H9 (cell line): ENCODE data around the gene TLL2. TPM values are rescaled to one million over a fixed set of nuclear protein-coding genes. Genes with fewer than 3 reads are reported as not detected.

Experiments used
- DNase-seq: peaks from one replicate; pipeline ENCODE4 v3.0.0-alpha.2; 2017
- H2AFZ ChIP-seq: one replicate; pipeline ENCODE4 v1.6.1; 2013; ENCODE audit warnings: mild to moderate bottlenecking, low read length, control low read depth, moderate library complexity
- H2AK5ac ChIP-seq: 2 replicates; pipeline ENCODE4 v1.6.1; 2013; ENCODE audit warnings: low read length, control low read depth, mixed read lengths; ENCODE audit not compliant: insufficient read length
- H2BK120ac ChIP-seq: one replicate; pipeline ENCODE4 v1.6.1; 2013; ENCODE audit warnings: low read depth, mild to moderate bottlenecking, low read length, control low read depth, inconsistent platforms; ENCODE audit not compliant: poor library complexity, severe bottlenecking
- H2BK12ac ChIP-seq: 2 replicates; pipeline ENCODE4 v1.6.1; 2013; ENCODE audit warnings: low read length, control low read depth, mixed read lengths, low read depth; ENCODE audit not compliant: insufficient read length
- H2BK15ac ChIP-seq: 2 replicates; pipeline ENCODE4 v1.6.1; 2013; ENCODE audit warnings: low read depth, low read length, control low read depth
- H2BK20ac ChIP-seq: one replicate; pipeline ENCODE4 v1.6.1; 2013; ENCODE audit warnings: low read depth, mild to moderate bottlenecking, low read length, control low read depth, inconsistent platforms; ENCODE audit not compliant: poor library complexity, severe bottlenecking
- H2BK5ac ChIP-seq: 2 replicates; pipeline ENCODE4 v1.6.1; 2013; ENCODE audit warnings: low read length, control low read depth, mixed read lengths; ENCODE audit not compliant: insufficient read length
- H3K14ac ChIP-seq: 2 replicates; pipeline ENCODE4 v1.6.1; 2013; ENCODE audit warnings: low read length, control low read depth; ENCODE audit not compliant: insufficient read depth
- H3K18ac ChIP-seq: 2 replicates; pipeline ENCODE4 v1.6.1; 2013; ENCODE audit warnings: low read depth, mild to moderate bottlenecking, mixed read lengths, low read length, control low read depth; ENCODE audit not compliant: insufficient read length
- H3K23ac ChIP-seq: 2 replicates; pipeline ENCODE4 v1.6.1; 2013; ENCODE audit warnings: low read length, control low read depth, mixed read lengths, low read depth; ENCODE audit not compliant: insufficient read length
- H3K23me2 ChIP-seq: 2 replicates; pipeline ENCODE4 v1.6.1; 2013; ENCODE audit warnings: low read depth, mild to moderate bottlenecking, mixed read lengths, low read length, control low read depth; ENCODE audit not compliant: insufficient read length, poor library complexity, severe bottlenecking
- H3K27ac ChIP-seq: 2 replicates; pipeline ENCODE4 v1.5.1; 2013; ENCODE audit warnings: low read length, control low read depth, mixed read lengths, low read depth; ENCODE audit not compliant: insufficient read length
- H3K27me3 ChIP-seq: 2 replicates; pipeline ENCODE4 v1.6.1; 2013; ENCODE audit warnings: low read length, control low read depth, inconsistent platforms; ENCODE audit not compliant: insufficient read depth
- H3K4ac ChIP-seq: 2 replicates; pipeline ENCODE4 v1.6.1; 2013; ENCODE audit warnings: low read depth, mild to moderate bottlenecking, control low read depth, inconsistent platforms, low read length, moderate library complexity
- H3K4me1 ChIP-seq: 2 replicates; pipeline ENCODE4 v1.6.1; 2013; ENCODE audit warnings: low read length, control low read depth, inconsistent platforms; ENCODE audit not compliant: insufficient read depth
- H3K4me2 ChIP-seq: 2 replicates; pipeline ENCODE4 v1.6.1; 2013; ENCODE audit warnings: low read length, control low read depth, mixed read lengths; ENCODE audit not compliant: insufficient read length, insufficient read depth
- H3K56ac ChIP-seq: 2 replicates; pipeline ENCODE4 v1.6.1; 2013; ENCODE audit warnings: low read depth, mild to moderate bottlenecking, mixed read lengths, low read length, control low read depth; ENCODE audit not compliant: insufficient read length
- H3K79me1 ChIP-seq: 2 replicates; pipeline ENCODE4 v1.6.1; 2013; ENCODE audit warnings: low read depth, mild to moderate bottlenecking, moderate library complexity, low read length, control low read depth, inconsistent platforms; ENCODE audit not compliant: insufficient read depth, poor library complexity, severe bottlenecking
- H3K79me2 ChIP-seq: 2 replicates; pipeline ENCODE4 v1.6.1; 2013; ENCODE audit warnings: low read length, control low read depth, inconsistent platforms; ENCODE audit not compliant: insufficient read depth
- H3K9ac ChIP-seq: 2 replicates; pipeline ENCODE4 v1.6.1; 2013; ENCODE audit warnings: low read length, control low read depth, mixed read lengths; ENCODE audit not compliant: insufficient read length; ENCODE audit errors: extremely low read depth
- H3K9me3 ChIP-seq: one replicate; pipeline ENCODE4 v1.6.1; 2013; ENCODE audit warnings: low read depth, low read length, inconsistent platforms; ENCODE audit not compliant: control insufficient read depth
- H3T11ph ChIP-seq: one replicate; pipeline ENCODE4 v1.6.1; 2013; ENCODE audit warnings: mild to moderate bottlenecking, low read length, control low read depth, inconsistent platforms
- H4K20me1 ChIP-seq: one replicate; pipeline ENCODE4 v1.6.1; 2013; ENCODE audit not compliant: control insufficient read depth, insufficient read length, insufficient read depth
- H4K5ac ChIP-seq: 2 replicates; pipeline ENCODE4 v1.6.1; 2013; ENCODE audit warnings: low read depth, mild to moderate bottlenecking, mixed read lengths, low read length, control low read depth; ENCODE audit not compliant: insufficient read length
- H4K8ac ChIP-seq: replicated peaks from 2 replicates; pipeline ENCODE4 v1.6.1; 2013; ENCODE audit warnings: low read length, control low read depth, mixed read lengths, low read depth; ENCODE audit not compliant: insufficient read length
- H4K91ac ChIP-seq: 2 replicates; pipeline ENCODE4 v1.6.1; 2013; ENCODE audit warnings: low read depth, mild to moderate bottlenecking, moderate library complexity, mixed read lengths, low read length, control low read depth; ENCODE audit not compliant: insufficient read length
- H3K27ac Mint-ChIP-seq, 3 experiments: 2 replicates in 2 of 3; 3 replicates in 1 of 3; pipeline ENCODE4 v1.8.0; 2020 to 2021; ENCODE audit warnings: mixed read lengths in 3 of 3, mild to moderate bottlenecking in 1 of 3, moderate library complexity in 1 of 3
- H3K27me3 Mint-ChIP-seq: 2 replicates; pipeline ENCODE4 v1.8.0; 2021; ENCODE audit warnings: low read depth, mild to moderate bottlenecking, moderate library complexity, mixed read lengths
- H3K36me3 Mint-ChIP-seq, 3 experiments: 2 replicates in 2 of 3; 3 replicates in 1 of 3; pipeline ENCODE4 v1.8.0; 2020 to 2021; ENCODE audit warnings: low read depth in 3 of 3, mixed read lengths in 3 of 3; ENCODE audit not compliant: insufficient read depth in 1 of 3
- H3K4me1 Mint-ChIP-seq, 2 experiments: 2 replicates each; pipeline ENCODE4 v1.8.0; 2020; ENCODE audit warnings: mixed read lengths in 2 of 2
- H3K4me3 Mint-ChIP-seq, 2 experiments: 2 replicates in 1 of 2; 3 replicates in 1 of 2; pipeline ENCODE4 v1.8.0; 2020 to 2021; ENCODE audit warnings: mild to moderate bottlenecking in 2 of 2, mixed read lengths in 2 of 2, moderate library complexity in 1 of 2
- H3K9me3 Mint-ChIP-seq, 2 experiments: 2 replicates in 1 of 2; 3 replicates in 1 of 2; pipeline ENCODE4 v1.8.0; 2020; ENCODE audit warnings: mild to moderate bottlenecking in 2 of 2, mixed read lengths in 2 of 2, moderate library complexity in 1 of 2
- WGBS: extraction: QIAGEN DNeasy Blood & Tissue Kit; methylation state at CpG from one replicate; pipeline ENCODE4 v1.1.7; 2013; ENCODE audit warnings: missing lambda C conversion rate, low lambda C conversion rate, mixed read lengths; ENCODE audit not compliant: insufficient read length; ENCODE audit errors: extremely low coverage; 5-methylcytosine and 5-hydroxymethylcytosine counted together
- total RNA-seq: library from RNA; stranded (reverse); gene quantifications from 2 replicates; pipeline ENCODE4 v1.2.1, GENCODE V29; 2021
- TF ChIP-seq, protein P1 (sequence below): fragments of 200-600 bp; sonication (generic); conservative IDR thresholded peaks from 3 replicates; pipeline ENCODE4 v1.8.0; 2021; ENCODE audit warnings: antibody characterized with exemption, mild to moderate bottlenecking

The TLL2 gene
- total RNA-seq, 1 experiment from 2014 or later: 1.4 TPM

DNA sequence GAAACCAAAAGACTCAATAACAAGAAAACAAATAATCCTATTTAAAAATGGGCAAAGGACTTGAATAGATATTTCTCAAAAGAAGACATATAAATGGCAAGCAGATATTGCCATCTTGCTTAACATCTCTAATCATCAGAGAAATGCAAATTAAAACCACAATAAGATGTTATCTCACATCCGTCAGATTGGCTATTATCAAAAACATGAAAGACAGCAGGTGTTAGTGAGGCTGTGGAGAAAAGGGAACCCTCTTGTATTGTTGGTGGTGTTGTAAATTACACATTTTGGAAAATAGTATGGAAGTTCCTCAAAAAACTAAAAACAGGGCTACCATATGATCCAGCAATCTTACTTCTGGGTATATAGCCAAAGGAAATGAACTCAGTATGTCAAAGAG is 180.6 kb downstream of the TLL2 start:
- H4K91ac ChIP-seq: no peak overlapping the region
- H3T11ph ChIP-seq: no peak overlapping the region
- H3K4me3 Mint-ChIP-seq: no peak overlapping the region
- H3K4me1 ChIP-seq: peaks cover 2% of the 10 kb centered on the region; the same call in 1 of the 2 replicates
- no peak overlapping the region for H3K23ac ChIP-seq
- TF ChIP-seq, protein P1, sequence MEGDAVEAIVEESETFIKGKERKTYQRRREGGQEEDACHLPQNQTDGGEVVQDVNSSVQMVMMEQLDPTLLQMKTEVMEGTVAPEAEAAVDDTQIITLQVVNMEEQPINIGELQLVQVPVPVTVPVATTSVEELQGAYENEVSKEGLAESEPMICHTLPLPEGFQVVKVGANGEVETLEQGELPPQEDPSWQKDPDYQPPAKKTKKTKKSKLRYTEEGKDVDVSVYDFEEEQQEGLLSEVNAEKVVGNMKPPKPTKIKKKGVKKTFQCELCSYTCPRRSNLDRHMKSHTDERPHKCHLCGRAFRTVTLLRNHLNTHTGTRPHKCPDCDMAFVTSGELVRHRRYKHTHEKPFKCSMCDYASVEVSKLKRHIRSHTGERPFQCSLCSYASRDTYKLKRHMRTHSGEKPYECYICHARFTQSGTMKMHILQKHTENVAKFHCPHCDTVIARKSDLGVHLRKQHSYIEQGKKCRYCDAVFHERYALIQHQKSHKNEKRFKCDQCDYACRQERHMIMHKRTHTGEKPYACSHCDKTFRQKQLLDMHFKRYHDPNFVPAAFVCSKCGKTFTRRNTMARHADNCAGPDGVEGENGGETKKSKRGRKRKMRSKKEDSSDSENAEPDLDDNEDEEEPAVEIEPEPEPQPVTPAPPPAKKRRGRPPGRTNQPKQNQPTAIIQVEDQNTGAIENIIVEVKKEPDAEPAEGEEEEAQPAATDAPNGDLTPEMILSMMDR: no peak
- no peaks in the 10 kb centered on the region; a peak in 1 of 7 replicates for H3K36me3 Mint-ChIP-seq
- no peak overlapping the region for H4K5ac ChIP-seq
- H3K27me3 Mint-ChIP-seq: no peaks in the 10 kb centered on the region; the same call in 1 of the 2 replicates
- no peak overlapping the region for H2AK5ac ChIP-seq
- no peak overlapping the region for H2BK12ac ChIP-seq
- no peak overlapping the region for H2BK20ac ChIP-seq
- H3K56ac ChIP-seq: no peak overlapping the region
- no peak overlapping the region for H2BK120ac ChIP-seq
- no peaks in the 10 kb centered on the region for H3K79me1 ChIP-seq
- H3K18ac ChIP-seq: no peak overlapping the region
- no peaks in the 10 kb centered on the region for H3K27me3 ChIP-seq
- H3K9me3 ChIP-seq: no peaks in the 10 kb centered on the region
- no peak overlapping the region for H3K9ac ChIP-seq
- H3K27ac ChIP-seq: no peak overlapping the region
- no peaks in the 10 kb centered on the region for H4K20me1 ChIP-seq
- DNase-seq: no peak
- no peak overlapping the region for H4K8ac ChIP-seq
- WGBS: no CpG with 5 or more reads among the region's 1 CpG
- H2BK5ac ChIP-seq: no peak overlapping the region
- no peak overlapping the region for H3K4ac ChIP-seq
- H3K27ac Mint-ChIP-seq: no peak overlapping the region
- H3K79me2 ChIP-seq: no peaks in the 10 kb centered on the region
- H3K9me3 Mint-ChIP-seq: 0 out of 5 replicates have a peak, but pooled peaks cover 0 to 2% of the 10 kb centered on the region in 2 experiments
- no peaks in the 10 kb centered on the region for H3K23me2 ChIP-seq
- H3K14ac ChIP-seq: no peak overlapping the region
- H3K4me2 ChIP-seq: no peak overlapping the region
- H2AFZ ChIP-seq: no peak overlapping the region
- peaks cover 7 to 11% of the 10 kb centered on the region in 2 experiments for H3K4me1 Mint-ChIP-seq
- no peak overlapping the region for H2BK15ac ChIP-seq
